DOHH2 (cell line): ENCODE data around the gene PDIK1L.
A peak's percentile ranks its signal among the peaks of the same experiment; 100 is the strongest.

Source experiments
- H3F3A ChIP-seq: fragments of 200-600 bp; sonication (generic), shearing (Covaris generic); 2 replicates; pipeline ENCODE4 v1.6.0; 2016; ENCODE audit warnings: antibody characterized with exemption, mild to moderate bottlenecking; ENCODE audit not compliant: control insufficient read depth, insufficient read depth
- H3K27ac ChIP-seq: fragments of 200-600 bp; sonication (generic); 2 replicates; pipeline ENCODE4 v1.5.1; 2014; ENCODE audit warnings: low read depth, mild to moderate bottlenecking, low read length, moderate library complexity
- H3K27me3 ChIP-seq: fragments of 200-600 bp; sonication (generic); 2 replicates; pipeline ENCODE4 v1.6.1; 2014; ENCODE audit warnings: mild to moderate bottlenecking, low read length, mixed read lengths; ENCODE audit not compliant: control insufficient read depth
- H3K36me3 ChIP-seq: fragments of 200-600 bp; sonication (generic); 2 replicates; pipeline ENCODE4 v1.6.1; 2014; ENCODE audit warnings: mild to moderate bottlenecking, low read length, moderate library complexity, mixed read lengths; ENCODE audit not compliant: control insufficient read depth
- H3K4me1 ChIP-seq: fragments of 200-600 bp; sonication (generic); 2 replicates; pipeline ENCODE4 v1.6.1; 2014; ENCODE audit warnings: mild to moderate bottlenecking, low read length, mixed read lengths; ENCODE audit not compliant: control insufficient read depth
- H3K4me2 ChIP-seq: fragments of 200-600 bp; sonication (generic); 2 replicates; pipeline ENCODE4 v1.6.0; 2014; ENCODE audit warnings: mild to moderate bottlenecking, low read length, moderate library complexity
- H3K4me3 ChIP-seq: fragments of 200-600 bp; sonication (generic); 2 replicates; pipeline ENCODE4 v1.5.1; 2014; ENCODE audit warnings: mild to moderate bottlenecking, low read length, mixed read lengths
- H3K79me2 ChIP-seq: fragments of 200-600 bp; sonication (generic); 2 replicates; pipeline ENCODE4 v1.6.1; 2014; ENCODE audit warnings: mild to moderate bottlenecking, low read length, mixed read lengths; ENCODE audit not compliant: control insufficient read depth
- H3K9me2 ChIP-seq: fragments of 200-600 bp; sonication (generic); replicated peaks from 2 replicates; pipeline ENCODE4 v1.6.1; 2014; ENCODE audit warnings: mild to moderate bottlenecking, low read length, mixed read lengths; ENCODE audit not compliant: control insufficient read depth
- H3K9me3 ChIP-seq: fragments of 200-600 bp; sonication (generic); 2 replicates; pipeline ENCODE4 v1.6.1; 2014; ENCODE audit warnings: antibody characterized with exemption, low read length, mixed read lengths; ENCODE audit not compliant: control insufficient read depth, insufficient read depth
- H4K20me1 ChIP-seq: fragments of 200-600 bp; sonication (generic); 2 replicates; pipeline ENCODE4 v1.6.0; 2014; ENCODE audit warnings: low read depth, mild to moderate bottlenecking, antibody characterized with exemption, low read length, moderate library complexity; ENCODE audit not compliant: control insufficient read depth, insufficient read depth
- CTCF ChIP-seq: fragments of 200-600 bp; sonication (generic); IDR thresholded peaks from one replicate; pipeline ENCODE4 v1.5.1; 2014; ENCODE audit warnings: antibody characterized with exemption, mild to moderate bottlenecking, low read depth, low read length; ENCODE audit not compliant: poor library complexity, severe bottlenecking
- EZH2phosphoT487 ChIP-seq: fragments of 200-600 bp; sonication (generic); IDR thresholded peaks from 2 replicates; pipeline ENCODE4 v1.6.1; 2017; ENCODE audit warnings: borderline replicate concordance, mild to moderate bottlenecking, antibody characterized with exemption, low read length, moderate library complexity, mixed read lengths

The PDIK1L gene

GRCh38 chr1:26111530-26112406, at the start of gene PDIK1L:
Gene PDIK1L (plus strand): TSS chr1:26111824. CDS start chr1:26114309, 2,485 bp downstream.
- H3K36me3 ChIP-seq: peaks cover 34% of the 10 kb centered on the region
- H3K27ac ChIP-seq: peak within 1 kb of the TSS; percentile 61

GRCh38 chr1:26064553-26064952, 47.1 kb upstream of the PDIK1L start:
- Histone ChIP-seq H3K4me1 (no peaks in the 10 kb centered on the region), H3K27ac (no peak overlapping the region), H3K4me2 (no peak overlapping the region), H3F3A (no peaks in the 10 kb centered on the region), H3K4me3 (no peak overlapping the region), H3K79me2 (no peaks in the 10 kb centered on the region), H4K20me1 (no peaks in the 10 kb centered on the region), H3K36me3 (no peaks in the 10 kb centered on the region), H3K9me3 (no peaks in the 10 kb centered on the region), H3K9me2 (no peaks in the 10 kb centered on the region), H3K27me3 (peaks cover 18% of the 10 kb centered on the region)
- TF ChIP-seq EZH2phosphoT487: no peak
- TF ChIP-seq CTCF: no peak

More at GRCh38 chr1:26111530-26112406, at the start of gene PDIK1L:
- peaks cover 33% of the 10 kb centered on the region for H3K79me2 ChIP-seq
- H3K4me2 ChIP-seq: peak within 1 kb of the TSS; percentile 93
- peaks cover 26% of the 10 kb centered on the region for H3K4me1 ChIP-seq
- H3F3A ChIP-seq: 0 out of 2 replicates have a peak, but pooled peaks cover 4% of the 10 kb centered on the region
- H4K20me1 ChIP-seq: no peaks in the 10 kb centered on the region
- no peaks in the 10 kb centered on the region for H3K9me2 ChIP-seq
- no peak for TF ChIP-seq EZH2phosphoT487
- no peak for TF ChIP-seq CTCF
- H3K27me3 ChIP-seq: no peaks in the 10 kb centered on the region
- no peaks in the 10 kb centered on the region for H3K9me3 ChIP-seq
- H3K4me3 ChIP-seq: peak within 1 kb of the TSS; percentile 95

- no peak for TF ChIP-seq EZH2phosphoT487
- TF ChIP-seq CTCF: no peak
- peaks cover 10% of the 10 kb centered on the region for H3K27me3 ChIP-seq
- no peaks in the 10 kb centered on the region for H3F3A ChIP-seq
- H3K4me1 ChIP-seq: no peaks in the 10 kb centered on the region
- no peaks in the 10 kb centered on the region for H4K20me1 ChIP-seq
- H3K9me3 ChIP-seq: no peaks in the 10 kb centered on the region
- no peak overlapping the region for H3K27ac ChIP-seq
- no peaks in the 10 kb centered on the region for H3K36me3 ChIP-seq
- no peak overlapping the region for H3K4me2 ChIP-seq
- no peaks in the 10 kb centered on the region for H3K79me2 ChIP-seq
- H3K9me2 ChIP-seq: no peaks in the 10 kb centered on the region
- no peak overlapping the region for H3K4me3 ChIP-seq
Measured at GRCh38 chr1:26066160-26066559, 45.5 kb upstream of the PDIK1L start.
